ENCODE data around the gene TRIO.

- no peak for TF ChIP-seq POLR2A (IDR thresholded peaks at IDR 0.05)
- TF ChIP-seq, protein P1, sequence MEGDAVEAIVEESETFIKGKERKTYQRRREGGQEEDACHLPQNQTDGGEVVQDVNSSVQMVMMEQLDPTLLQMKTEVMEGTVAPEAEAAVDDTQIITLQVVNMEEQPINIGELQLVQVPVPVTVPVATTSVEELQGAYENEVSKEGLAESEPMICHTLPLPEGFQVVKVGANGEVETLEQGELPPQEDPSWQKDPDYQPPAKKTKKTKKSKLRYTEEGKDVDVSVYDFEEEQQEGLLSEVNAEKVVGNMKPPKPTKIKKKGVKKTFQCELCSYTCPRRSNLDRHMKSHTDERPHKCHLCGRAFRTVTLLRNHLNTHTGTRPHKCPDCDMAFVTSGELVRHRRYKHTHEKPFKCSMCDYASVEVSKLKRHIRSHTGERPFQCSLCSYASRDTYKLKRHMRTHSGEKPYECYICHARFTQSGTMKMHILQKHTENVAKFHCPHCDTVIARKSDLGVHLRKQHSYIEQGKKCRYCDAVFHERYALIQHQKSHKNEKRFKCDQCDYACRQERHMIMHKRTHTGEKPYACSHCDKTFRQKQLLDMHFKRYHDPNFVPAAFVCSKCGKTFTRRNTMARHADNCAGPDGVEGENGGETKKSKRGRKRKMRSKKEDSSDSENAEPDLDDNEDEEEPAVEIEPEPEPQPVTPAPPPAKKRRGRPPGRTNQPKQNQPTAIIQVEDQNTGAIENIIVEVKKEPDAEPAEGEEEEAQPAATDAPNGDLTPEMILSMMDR (IDR thresholded peaks at IDR 0.05) = no peak
Measured at GRCh38 chr5:14469551-14470377, 326.6 kb downstream of the TRIO start.
